Cerebellar nuclear complex (tissue), 1 donor: ENCODE data around the gene NOXO1.
"Not testable (repeated sequence)": the region's sequence is repeated elsewhere in the genome, so short reads cannot be mapped to it uniquely, and the experiment has no call there.

ENCODE experiments used
- DNase-seq, 2 experiments: peaks; one replicate each; lab custom pipeline; 2025; lab: John Stamatoyannopoulos, UW

Gene NOXO1

GRCh38 chr16:1962161-1963153 lies 18.8 kb downstream of the NOXO1 start:
- DNase-seq = not testable (repeated sequence)

GRCh38 chr16:1961651-1962067 lies 19.6 kb downstream of the NOXO1 start:
- no peak for DNase-seq

GRCh38 chr16:1960665-1961630 lies 20.3 kb downstream of the NOXO1 start:
- DNase-seq = no peak

- DNase-seq = no peak
These were observed 21.8 kb downstream of the NOXO1 start, which contains the start of gene NDUFB10 for GRCh38 chr16:1959269-1960039. TSS of gene NDUFB10 (plus strand) at chr16:1959538. CDS start at chr16:1959625, 87 bp downstream.

GRCh38 chr16:1958715-1959268 lies 22.5 kb downstream of the NOXO1 start:
- DNase-seq = no peak

- not testable (repeated sequence) for DNase-seq
These were observed 23.2 kb downstream of the NOXO1 start for GRCh38 chr16:1958143-1958491.

GRCh38 chr16:1957434-1958142 lies 23.7 kb downstream of the NOXO1 start:
- not testable (repeated sequence) for DNase-seq

GRCh38 chr16:1953734-1954133 lies 27.5 kb downstream of the NOXO1 start:
- no peak for DNase-seq

GRCh38 chr16:1950559-1950958 lies 30.7 kb downstream of the NOXO1 start:
- DNase-seq = no peak

- no peak for DNase-seq
These were observed 31.2 kb downstream of the NOXO1 start for GRCh38 chr16:1950047-1950446.

GRCh38 chr16:1949507-1949906 lies 31.8 kb downstream of the NOXO1 start:
- no peak for DNase-seq

GRCh38 chr16:1947369-1947670 lies 33.9 kb downstream of the NOXO1 start:
- DNase-seq = no peak

- no peak for DNase-seq
These were observed 34.5 kb downstream of the NOXO1 start for GRCh38 chr16:1946495-1947368.

GRCh38 chr16:1945559-1946391 lies 35.5 kb downstream of the NOXO1 start:
- no peak for DNase-seq

GRCh38 chr16:1944612-1945199 lies 36.6 kb downstream of the NOXO1 start:
- no peak for DNase-seq

GRCh38 chr16:1942810-1943726 lies 38.2 kb downstream of the NOXO1 start, which contains the start of gene MSRB1:
TSS of gene MSRB1 (minus strand) at chr16:1943199. CDS start at chr16:1943156, 43 bp downstream.
- DNase-seq = peak; percentile 74 to 92
